ENCODE measurements around the gene FMNL3.

DNA sequence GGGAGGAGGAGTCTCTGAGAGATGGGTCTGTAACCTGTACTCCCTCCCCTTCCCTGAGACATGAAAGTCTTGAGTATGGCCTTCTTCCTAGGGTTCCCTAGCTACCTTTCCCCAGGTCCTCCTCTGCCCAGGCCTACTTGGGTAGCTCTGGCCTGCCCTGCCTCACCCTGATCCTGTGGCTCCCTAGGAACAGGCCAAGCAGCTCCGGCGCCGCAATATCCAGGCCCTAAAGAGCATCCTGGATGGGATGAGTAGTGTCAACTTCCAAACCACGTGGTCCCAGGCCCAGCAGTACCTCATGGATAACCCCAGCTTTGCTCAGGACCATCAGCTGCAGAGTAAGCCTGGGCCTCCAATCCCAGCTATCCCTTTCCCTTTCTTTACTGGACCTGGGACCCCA is 71.5 kb downstream of the FMNL3 start:
- TF ChIP-seq, protein P1, sequence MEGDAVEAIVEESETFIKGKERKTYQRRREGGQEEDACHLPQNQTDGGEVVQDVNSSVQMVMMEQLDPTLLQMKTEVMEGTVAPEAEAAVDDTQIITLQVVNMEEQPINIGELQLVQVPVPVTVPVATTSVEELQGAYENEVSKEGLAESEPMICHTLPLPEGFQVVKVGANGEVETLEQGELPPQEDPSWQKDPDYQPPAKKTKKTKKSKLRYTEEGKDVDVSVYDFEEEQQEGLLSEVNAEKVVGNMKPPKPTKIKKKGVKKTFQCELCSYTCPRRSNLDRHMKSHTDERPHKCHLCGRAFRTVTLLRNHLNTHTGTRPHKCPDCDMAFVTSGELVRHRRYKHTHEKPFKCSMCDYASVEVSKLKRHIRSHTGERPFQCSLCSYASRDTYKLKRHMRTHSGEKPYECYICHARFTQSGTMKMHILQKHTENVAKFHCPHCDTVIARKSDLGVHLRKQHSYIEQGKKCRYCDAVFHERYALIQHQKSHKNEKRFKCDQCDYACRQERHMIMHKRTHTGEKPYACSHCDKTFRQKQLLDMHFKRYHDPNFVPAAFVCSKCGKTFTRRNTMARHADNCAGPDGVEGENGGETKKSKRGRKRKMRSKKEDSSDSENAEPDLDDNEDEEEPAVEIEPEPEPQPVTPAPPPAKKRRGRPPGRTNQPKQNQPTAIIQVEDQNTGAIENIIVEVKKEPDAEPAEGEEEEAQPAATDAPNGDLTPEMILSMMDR (IDR thresholded peaks at IDR 0.05): no peak
- TF ChIP-seq POLR2AphosphoS5 (IDR thresholded peaks at IDR 0.05; ENCODE audit: insufficient read depth in 1 of 2, low read depth in 1 of 2): no peak

Data from vagina (tissue), 2 donors.